BE2C (cell line): ENCODE measurements around the gene DOP1A.

Experiments
- DNase-seq: peaks from one replicate; pipeline ENCODE4 v3.0.0-alpha.2; 2020
- H3K27me3 ChIP-seq: fragments of 250-450 bp; sonication (Bioruptor Pico); 2 replicates; pipeline ENCODE4 v1.5.1; 2020; ENCODE audit warnings: mild to moderate bottlenecking
- H3K36me3 ChIP-seq: fragments of 250-450 bp; sonication (Bioruptor Pico); 2 replicates; pipeline ENCODE4 v1.5.1; 2020; ENCODE audit warnings: mild to moderate bottlenecking
- H3K4me1 ChIP-seq: fragments of 250-450 bp; sonication (Bioruptor Pico); 2 replicates; pipeline ENCODE4 v1.5.1; 2020
- H3K4me3 ChIP-seq: 2 replicates; pipeline ENCODE4 v1.5.1; 2011; ENCODE audit warnings: low read depth, low read length
- H3K9me3 ChIP-seq: fragments of 250-450 bp; sonication (Bioruptor Pico); 2 replicates; pipeline ENCODE4 v1.5.1; 2020
- TF ChIP-seq, protein P1 (sequence below): IDR thresholded peaks from 2 replicates; pipeline ENCODE4 v1.5.1; 2012; ENCODE audit warnings: mild to moderate bottlenecking, low read depth, low read length

Gene DOP1A

DNA sequence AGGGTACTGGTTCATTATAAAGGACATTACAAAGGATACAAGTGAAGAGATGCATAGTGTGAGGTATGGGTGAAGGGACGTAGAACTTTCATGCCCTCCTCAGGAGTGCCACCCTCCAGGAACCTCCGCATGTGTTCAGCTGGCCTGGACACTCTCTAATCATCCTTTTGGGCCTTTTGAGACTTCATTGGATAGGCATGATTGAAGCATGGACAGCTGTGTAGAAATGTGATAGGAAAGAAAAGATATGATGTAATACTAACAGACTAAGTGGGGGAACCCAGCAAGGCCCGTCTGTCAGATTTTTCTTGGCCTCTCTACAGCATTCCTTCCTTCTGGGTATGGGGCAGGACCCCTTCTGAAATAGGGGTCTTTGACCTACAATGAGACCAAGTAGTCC, 31.1 kb downstream of the DOP1A start:
- Histone ChIP-seq H3K9me3 (no peaks in the 10 kb centered on the region), H3K4me1 (no peaks in the 10 kb centered on the region), H3K4me3 (no peak overlapping the region), H3K27me3 (no peaks in the 10 kb centered on the region), H3K36me3 (no peaks in the 10 kb centered on the region; the same call in 1 of the 2 replicates)
- TF ChIP-seq, protein P1, sequence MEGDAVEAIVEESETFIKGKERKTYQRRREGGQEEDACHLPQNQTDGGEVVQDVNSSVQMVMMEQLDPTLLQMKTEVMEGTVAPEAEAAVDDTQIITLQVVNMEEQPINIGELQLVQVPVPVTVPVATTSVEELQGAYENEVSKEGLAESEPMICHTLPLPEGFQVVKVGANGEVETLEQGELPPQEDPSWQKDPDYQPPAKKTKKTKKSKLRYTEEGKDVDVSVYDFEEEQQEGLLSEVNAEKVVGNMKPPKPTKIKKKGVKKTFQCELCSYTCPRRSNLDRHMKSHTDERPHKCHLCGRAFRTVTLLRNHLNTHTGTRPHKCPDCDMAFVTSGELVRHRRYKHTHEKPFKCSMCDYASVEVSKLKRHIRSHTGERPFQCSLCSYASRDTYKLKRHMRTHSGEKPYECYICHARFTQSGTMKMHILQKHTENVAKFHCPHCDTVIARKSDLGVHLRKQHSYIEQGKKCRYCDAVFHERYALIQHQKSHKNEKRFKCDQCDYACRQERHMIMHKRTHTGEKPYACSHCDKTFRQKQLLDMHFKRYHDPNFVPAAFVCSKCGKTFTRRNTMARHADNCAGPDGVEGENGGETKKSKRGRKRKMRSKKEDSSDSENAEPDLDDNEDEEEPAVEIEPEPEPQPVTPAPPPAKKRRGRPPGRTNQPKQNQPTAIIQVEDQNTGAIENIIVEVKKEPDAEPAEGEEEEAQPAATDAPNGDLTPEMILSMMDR, result no peak
- DNase-seq, result no peak

DNA sequence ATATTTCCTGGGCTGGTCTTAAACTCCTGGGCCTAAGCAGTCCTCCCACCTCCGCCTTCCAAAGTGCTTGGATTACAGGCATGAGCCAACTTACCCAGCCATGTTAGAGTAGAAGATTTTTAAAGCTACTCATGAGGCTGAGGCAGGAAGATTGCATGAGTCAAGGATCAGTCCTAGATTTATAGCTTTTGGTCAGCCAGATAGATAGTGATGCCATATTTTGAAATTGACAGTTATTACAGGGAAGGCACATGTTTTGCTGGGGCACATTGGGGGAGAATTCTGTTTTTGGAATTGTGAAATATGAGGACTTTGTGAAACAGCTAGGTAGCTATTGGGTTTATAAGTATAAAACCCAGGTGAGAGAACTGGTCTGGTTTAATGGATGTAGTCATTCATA, 40.9 kb downstream of the DOP1A start:
- TF ChIP-seq, protein P1, result no peak
- Histone ChIP-seq H3K4me3 (no peak overlapping the region), H3K27me3 (no peaks in the 10 kb centered on the region), H3K36me3 (peaks cover 10% of the 10 kb centered on the region), H3K4me1 (no peaks in the 10 kb centered on the region), H3K9me3 (no peaks in the 10 kb centered on the region)
- DNase-seq, result no peak

DNA sequence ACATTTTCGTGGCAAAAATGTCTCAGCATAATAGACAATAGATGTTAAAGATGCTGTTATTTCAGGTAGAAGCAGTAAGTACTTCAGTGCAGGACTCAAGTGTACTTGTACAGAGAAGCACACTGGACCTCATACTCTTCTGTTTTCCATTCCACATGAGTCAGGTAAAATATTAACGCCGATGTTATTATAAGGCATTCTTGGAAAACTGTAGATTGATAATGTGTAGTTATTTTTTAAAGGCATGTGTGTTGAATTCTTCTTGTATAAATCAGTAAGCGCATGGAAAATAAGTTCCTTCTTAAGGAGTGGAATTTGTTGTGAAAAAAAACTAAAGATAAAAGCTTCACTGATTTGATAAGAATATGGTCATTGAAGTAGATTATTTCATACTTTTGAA, 45.8 kb downstream of the DOP1A start:
- H3K4me1 ChIP-seq, result peaks cover 2% of the 10 kb centered on the region; the same call in 1 of the 2 replicates
- H3K27me3 ChIP-seq, result no peaks in the 10 kb centered on the region
- no peaks in the 10 kb centered on the region for H3K9me3 ChIP-seq
- peaks cover 10% of the 10 kb centered on the region for H3K36me3 ChIP-seq
- TF ChIP-seq, protein P1, result no peak
- no peak overlapping the region for H3K4me3 ChIP-seq
- DNase-seq, result no peak

DNA sequence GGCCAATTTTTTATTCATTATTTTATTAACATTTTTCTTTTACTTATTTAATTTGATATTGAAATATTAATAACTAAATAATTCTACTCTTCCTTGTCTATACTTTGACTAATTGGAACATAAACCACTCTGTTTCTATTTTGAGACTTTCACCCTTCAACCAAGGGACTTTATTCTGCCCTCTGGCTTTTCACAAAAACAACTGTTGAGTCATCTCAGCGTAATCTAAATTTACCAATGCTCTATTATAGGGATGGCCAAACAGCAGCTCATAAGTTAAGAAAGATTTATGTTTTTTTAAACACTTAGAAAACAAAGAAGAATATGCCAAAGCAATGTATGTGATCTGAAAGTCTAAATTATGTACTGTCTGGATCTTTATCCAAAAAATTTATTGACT, 46.7 kb downstream of the DOP1A start:
- H3K9me3 ChIP-seq, result no peaks in the 10 kb centered on the region
- TF ChIP-seq, protein P1, result no peak
- H3K4me1 ChIP-seq, result peaks cover 2% of the 10 kb centered on the region; the same call in 1 of the 2 replicates
- H3K27me3 ChIP-seq, result no peaks in the 10 kb centered on the region
- DNase-seq, result no peak
- peaks cover 6% of the 10 kb centered on the region for H3K36me3 ChIP-seq
- H3K4me3 ChIP-seq, result no peak overlapping the region

DNA sequence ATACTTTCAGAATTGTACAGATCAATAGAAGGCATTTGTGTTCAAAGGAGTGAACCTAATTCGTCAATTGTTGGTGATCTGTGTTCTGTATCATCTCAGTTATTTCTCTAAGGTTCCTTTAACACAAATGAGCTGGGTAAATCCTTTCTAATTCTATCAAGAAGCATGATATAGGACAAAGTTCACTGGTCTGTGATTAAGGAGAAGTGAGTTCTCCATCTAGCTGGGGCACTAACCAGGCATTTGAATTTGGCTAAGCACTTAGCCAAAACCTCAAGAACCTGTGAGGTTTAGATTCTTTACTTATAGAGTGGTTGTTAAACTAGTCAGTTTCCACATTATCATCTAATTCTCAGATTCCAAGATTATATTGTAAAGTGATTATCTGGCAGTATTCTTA, 50.3 kb downstream of the DOP1A start:
- H3K36me3 ChIP-seq, result peaks cover 8% of the 10 kb centered on the region
- no peaks in the 10 kb centered on the region for H3K9me3 ChIP-seq
- H3K4me3 ChIP-seq, result no peak overlapping the region
- DNase-seq, result no peak
- H3K27me3 ChIP-seq, result no peaks in the 10 kb centered on the region
- TF ChIP-seq, protein P1, result no peak
- H3K4me1 ChIP-seq, result peaks cover 2% of the 10 kb centered on the region; the same call in 1 of the 2 replicates

DNA sequence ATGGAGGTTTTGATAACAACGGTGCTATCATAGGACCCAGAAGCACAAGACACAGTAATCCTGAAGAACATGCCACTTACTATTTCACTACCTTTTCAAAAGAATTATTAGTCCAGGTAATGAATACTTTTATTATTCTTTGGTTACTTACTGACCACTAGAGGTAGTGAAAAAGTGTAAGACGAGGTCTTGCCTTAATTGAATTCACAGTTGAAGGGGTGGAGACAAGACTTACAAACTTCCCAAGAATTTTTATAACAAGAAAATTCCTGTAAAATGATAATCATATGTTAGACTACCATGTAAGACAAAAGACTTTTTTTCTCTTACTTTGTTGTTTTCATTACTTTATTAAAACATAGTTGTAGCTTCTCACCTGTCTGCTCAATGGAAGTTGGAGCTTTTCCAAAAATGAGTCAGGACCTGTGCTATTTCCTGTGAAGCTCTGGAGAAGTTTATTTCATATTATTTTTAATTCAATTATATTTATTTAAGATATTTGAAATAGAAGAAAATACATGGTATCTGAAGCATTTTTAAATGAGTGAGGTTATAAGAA, 52.4 kb downstream of the DOP1A start:
- Histone ChIP-seq H3K27me3 (no peaks in the 10 kb centered on the region), H3K9me3 (no peaks in the 10 kb centered on the region), H3K4me1 (peaks cover 14% of the 10 kb centered on the region), H3K4me3 (no peak overlapping the region), H3K36me3 (peaks cover 8% of the 10 kb centered on the region)
- TF ChIP-seq, protein P1, result no peak
- no peak for DNase-seq
